ENCODE results near the gene SPAG9.

Gene SPAG9

GRCh38 chr17:50939542-50939794, 181.2 kb downstream of the SPAG9 start:
- no peak for TF ChIP-seq L3MBTL2 (conservative IDR thresholded peaks at IDR 0.05)
- TF ChIP-seq ARNT (IDR thresholded peaks at IDR 0.05), result no peak
- no peak for TF ChIP-seq CTBP1 (IDR thresholded peaks at IDR 0.05; ENCODE audit: borderline replicate concordance)
- no peak for TF ChIP-seq SUZ12 (IDR thresholded peaks at IDR 0.05)
- no peak for TF ChIP-seq LEF1 (IDR thresholded peaks at IDR 0.05; ENCODE audit: borderline replicate concordance)
- TF ChIP-seq PKNOX1 (IDR thresholded peaks at IDR 0.05), result no peak
- TF ChIP-seq SP1 (IDR thresholded peaks at IDR 0.05), result no peak
- TF ChIP-seq FOXM1 (IDR thresholded peaks at IDR 0.05; ENCODE audit: borderline replicate concordance), result no peak
- no peak for TF ChIP-seq BHLHE40 (IDR thresholded peaks at IDR 0.05; ENCODE audit: borderline replicate concordance)
- TF ChIP-seq ELF4 (IDR thresholded peaks at IDR 0.05), result no peak
- no peak for TF ChIP-seq NFRKB (IDR thresholded peaks at IDR 0.05)
- TF ChIP-seq FOXK2 (IDR thresholded peaks at IDR 0.05), result no peak
- ChIA-PET POLR2A (interaction anchor here (1.5 kb wide), 1 partner anchor 74 kb away, joined by 10 read pairs; the partner anchor contains the start of gene TOB1), CTCF (interaction anchor here (1.3 kb wide), 1 partner anchor 15 kb away, joined by 3 read pairs; no protein-coding TSS in a partner anchor)
- no peak for DNase-seq (ENCODE audit: extremely low spot score)

- CTCF ChIA-PET, result interaction anchor here (1.3 kb wide), 1 partner anchor 15 kb away, joined by 3 read pairs; no protein-coding TSS in a partner anchor
- no peak for DNase-seq (ENCODE audit: extremely low spot score)
- POLR2A ChIA-PET, result interaction anchor here (1.5 kb wide), 1 partner anchor 73 kb away, joined by 10 read pairs; the partner anchor contains the start of gene TOB1
- no peak for TF ChIP-seq CTBP1 (IDR thresholded peaks at IDR 0.05; ENCODE audit: borderline replicate concordance)
- TF ChIP-seq SUZ12 (IDR thresholded peaks at IDR 0.05), result no peak
- no peak for TF ChIP-seq HDGF (IDR thresholded peaks at IDR 0.05; ENCODE audit: borderline replicate concordance)
- TF ChIP-seq LEF1 (IDR thresholded peaks at IDR 0.05; ENCODE audit: borderline replicate concordance), result no peak
- no peak for TF ChIP-seq L3MBTL2 (conservative IDR thresholded peaks at IDR 0.05)
- no peak for TF ChIP-seq PKNOX1 (IDR thresholded peaks at IDR 0.05)
- no peak for TF ChIP-seq SP1 (IDR thresholded peaks at IDR 0.05)
Measured at GRCh38 chr17:50938821-50939541, 181.7 kb downstream of the SPAG9 start.

- no peak for TF ChIP-seq L3MBTL2 (conservative IDR thresholded peaks at IDR 0.05)
- TF ChIP-seq SP1 (IDR thresholded peaks at IDR 0.05), result no peak
- no peak for TF ChIP-seq SUZ12 (IDR thresholded peaks at IDR 0.05)
- no peak for TF ChIP-seq TARDBP (IDR thresholded peaks at IDR 0.05)
- TF ChIP-seq LEF1 (IDR thresholded peaks at IDR 0.05; ENCODE audit: borderline replicate concordance), result no peak
- TF ChIP-seq BHLHE40 (IDR thresholded peaks at IDR 0.05; ENCODE audit: borderline replicate concordance), result no peak
- DNase-seq (ENCODE audit: extremely low spot score), result no peak
- ChIA-PET CTCF (interaction anchor here (1.6 kb wide), 1 partner anchor 83 kb away, joined by 10 read pairs; no protein-coding TSS in a partner anchor), POLR2A (interaction anchor here (4.2 kb wide), 1 partner anchor 70 kb away, joined by 32 read pairs; the partner anchor contains the start of gene TOB1)
Measured at GRCh38 chr17:50935996-50936266, 184.7 kb downstream of the SPAG9 start.

- POLR2A ChIA-PET, result interaction anchor here (0.6 to 4.2 kb wide), 2 partner anchors 69 to 231 kb away, joined by 3 to 32 read pairs; partner anchors contain the start of genes NME2 and TOB1
- CTCF ChIA-PET, result interaction anchor here (1.6 kb wide), 1 partner anchor 83 kb away, joined by 10 read pairs; no protein-coding TSS in a partner anchor
- no peak for DNase-seq (ENCODE audit: extremely low spot score)
- TF ChIP-seq ZNF384 (IDR thresholded peaks at IDR 0.05), result no peak
- no peak for TF ChIP-seq SUZ12 (IDR thresholded peaks at IDR 0.05)
- no peak for TF ChIP-seq HDGF (IDR thresholded peaks at IDR 0.05; ENCODE audit: borderline replicate concordance)
- TF ChIP-seq LEF1 (IDR thresholded peaks at IDR 0.05; ENCODE audit: borderline replicate concordance), result no peak
- TF ChIP-seq SP1 (IDR thresholded peaks at IDR 0.05), result no peak
- TF ChIP-seq ARNT (IDR thresholded peaks at IDR 0.05), result no peak
- TF ChIP-seq NFRKB (IDR thresholded peaks at IDR 0.05), result no peak
- TF ChIP-seq FOXA1 (IDR thresholded peaks at IDR 0.05), result no peak
- no peak for TF ChIP-seq PKNOX1 (IDR thresholded peaks at IDR 0.05)
Measured at GRCh38 chr17:50935221-50935995, 185.3 kb downstream of the SPAG9 start.

- CTCF ChIA-PET, result no interaction called here
- no peak for DNase-seq (ENCODE audit: extremely low spot score)
- TF ChIP-seq FOXA1 (IDR thresholded peaks at IDR 0.05) (no peak), FOXM1 (IDR thresholded peaks at IDR 0.05; ENCODE audit: borderline replicate concordance) (no peak), L3MBTL2 (conservative IDR thresholded peaks at IDR 0.05) (no peak)
- POLR2A ChIA-PET, result interaction anchor here (0.6 to 4.2 kb wide), 2 partner anchors 69 to 231 kb away, joined by 3 to 32 read pairs; partner anchors contain the start of genes NME2 and TOB1
Measured at GRCh38 chr17:50934672-50935220, 185.9 kb downstream of the SPAG9 start.

GRCh38 chr17:50934161-50934560, 186.5 kb downstream of the SPAG9 start:
- DNase-seq (ENCODE audit: extremely low spot score), result no peak
- CTCF ChIA-PET, result no interaction called here
- TF ChIP-seq LEF1 (IDR thresholded peaks at IDR 0.05; ENCODE audit: borderline replicate concordance), result no peak
- no peak for TF ChIP-seq FOXA1 (IDR thresholded peaks at IDR 0.05)
- no peak for TF ChIP-seq FOXK2 (IDR thresholded peaks at IDR 0.05)
- no peak for TF ChIP-seq L3MBTL2 (conservative IDR thresholded peaks at IDR 0.05)
- no peak for TF ChIP-seq FOXM1 (IDR thresholded peaks at IDR 0.05; ENCODE audit: borderline replicate concordance)
- TF ChIP-seq CTBP1 (IDR thresholded peaks at IDR 0.05; ENCODE audit: borderline replicate concordance), result no peak
- no peak for TF ChIP-seq BHLHE40 (IDR thresholded peaks at IDR 0.05; ENCODE audit: borderline replicate concordance)
- no peak for TF ChIP-seq ZNF384 (IDR thresholded peaks at IDR 0.05)
- no peak for TF ChIP-seq PKNOX1 (IDR thresholded peaks at IDR 0.05)
- no peak for TF ChIP-seq HDGF (IDR thresholded peaks at IDR 0.05; ENCODE audit: borderline replicate concordance)
- TF ChIP-seq TARDBP (IDR thresholded peaks at IDR 0.05), result no peak
- TF ChIP-seq ELF4 (IDR thresholded peaks at IDR 0.05), result no peak
- no peak for TF ChIP-seq SUZ12 (IDR thresholded peaks at IDR 0.05)
- no peak for TF ChIP-seq NFRKB (IDR thresholded peaks at IDR 0.05)
- no peak for TF ChIP-seq ARNT (IDR thresholded peaks at IDR 0.05)
- TF ChIP-seq SP1 (IDR thresholded peaks at IDR 0.05), result no peak
- POLR2A ChIA-PET, result interaction anchor here (4.2 kb wide), 1 partner anchor 68 kb away, joined by 32 read pairs; the partner anchor contains the start of gene TOB1

All from HEK293T (cell line).